HL-60 (cell line): ENCODE results near the gene AVPR2.

Experiments
- GABPA ChIP-seq: IDR thresholded peaks from 2 replicates; pipeline ENCODE4 v1.6.1; 2012; ENCODE audit warnings: low read depth
- POLR2AphosphoS5 ChIP-seq: IDR thresholded peaks from 2 replicates; pipeline ENCODE4 v1.6.1; 2012; ENCODE audit warnings: low read depth
- REST ChIP-seq: IDR thresholded peaks from 2 replicates; pipeline ENCODE4 v1.6.1; 2012; ENCODE audit warnings: low read depth; ENCODE audit not compliant: insufficient replicate concordance
- SPI1 ChIP-seq: IDR thresholded peaks from 2 replicates; pipeline ENCODE4 v1.6.1; 2012; ENCODE audit warnings: low read depth, mild to moderate bottlenecking, borderline replicate concordance
- TF ChIP-seq, protein P1 (sequence below): IDR thresholded peaks from one replicate; pipeline ENCODE4 v1.5.1; 2011; ENCODE audit warnings: low read length, control low read depth, inconsistent platforms; ENCODE audit not compliant: insufficient read depth

GRCh38 chrX:153917869-153918268, 13.4 kb downstream of the AVPR2 start:
- TF ChIP-seq, protein P1, sequence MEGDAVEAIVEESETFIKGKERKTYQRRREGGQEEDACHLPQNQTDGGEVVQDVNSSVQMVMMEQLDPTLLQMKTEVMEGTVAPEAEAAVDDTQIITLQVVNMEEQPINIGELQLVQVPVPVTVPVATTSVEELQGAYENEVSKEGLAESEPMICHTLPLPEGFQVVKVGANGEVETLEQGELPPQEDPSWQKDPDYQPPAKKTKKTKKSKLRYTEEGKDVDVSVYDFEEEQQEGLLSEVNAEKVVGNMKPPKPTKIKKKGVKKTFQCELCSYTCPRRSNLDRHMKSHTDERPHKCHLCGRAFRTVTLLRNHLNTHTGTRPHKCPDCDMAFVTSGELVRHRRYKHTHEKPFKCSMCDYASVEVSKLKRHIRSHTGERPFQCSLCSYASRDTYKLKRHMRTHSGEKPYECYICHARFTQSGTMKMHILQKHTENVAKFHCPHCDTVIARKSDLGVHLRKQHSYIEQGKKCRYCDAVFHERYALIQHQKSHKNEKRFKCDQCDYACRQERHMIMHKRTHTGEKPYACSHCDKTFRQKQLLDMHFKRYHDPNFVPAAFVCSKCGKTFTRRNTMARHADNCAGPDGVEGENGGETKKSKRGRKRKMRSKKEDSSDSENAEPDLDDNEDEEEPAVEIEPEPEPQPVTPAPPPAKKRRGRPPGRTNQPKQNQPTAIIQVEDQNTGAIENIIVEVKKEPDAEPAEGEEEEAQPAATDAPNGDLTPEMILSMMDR, result no peak
- TF ChIP-seq POLR2AphosphoS5 (no peak), REST (no peak), SPI1 (no peak), GABPA (no peak)
